Neural crest cell (in vitro differentiated cells): Measurements from ENCODE around the gene ARMC5. TPM values are rescaled to one million over a fixed set of nuclear protein-coding genes. Genes with fewer than 3 reads are reported as not detected.
"Not testable (repeated sequence)": the region's sequence is repeated elsewhere in the genome, so short reads cannot be mapped to it uniquely, and the experiment has no call there.

ENCODE experiments used
- DNase-seq: peaks from one replicate; pipeline ENCODE4 v3.0.0; 2021; ENCODE audit warnings: low read depth, mixed read lengths, low spot score
- H3K27ac Mint-ChIP-seq: one replicate; pipeline ENCODE4 v1.8.0; 2021; ENCODE audit warnings: mild to moderate bottlenecking, mixed read lengths; ENCODE audit not compliant: unreplicated experiment
- H3K27me3 Mint-ChIP-seq: 2 replicates; pipeline ENCODE4 v1.8.0; 2021; ENCODE audit warnings: low read depth, mild to moderate bottlenecking, mixed read lengths
- H3K36me3 Mint-ChIP-seq: 2 replicates; pipeline ENCODE4 v1.8.0; 2021; ENCODE audit warnings: low read depth, mild to moderate bottlenecking, mixed read lengths
- H3K4me1 Mint-ChIP-seq: 2 replicates; pipeline ENCODE4 v1.8.0; 2021; ENCODE audit warnings: mixed read lengths
- H3K4me3 Mint-ChIP-seq: one replicate; pipeline ENCODE4 v1.8.0; 2021; ENCODE audit warnings: mild to moderate bottlenecking, mixed read lengths
- H3K9me3 Mint-ChIP-seq: 2 replicates; pipeline ENCODE4 v1.8.0; 2021; ENCODE audit warnings: mixed read lengths
- CTCF ChIP-seq: fragments of 200-600 bp; sonication (generic); conservative IDR thresholded peaks from 2 replicates; pipeline ENCODE4 v1.5.0; 2021; ENCODE audit warnings: antibody characterized with exemption, mild to moderate bottlenecking
- total RNA-seq: library from RNA; stranded (reverse); gene quantifications from 2 replicates; pipeline ENCODE4 v1.2.1, GENCODE V29; 2021

Gene ARMC5
- total RNA-seq, 1 donor from 2014 or later = 12.3 TPM

- no peak overlapping the region for H3K27ac Mint-ChIP-seq
- H3K9me3 Mint-ChIP-seq = no peaks in the 10 kb centered on the region
- DNase-seq = no peak
- TF ChIP-seq CTCF = no peak
- H3K4me3 Mint-ChIP-seq = no peak overlapping the region
- no peaks in the 10 kb centered on the region for H3K4me1 Mint-ChIP-seq
- H3K27me3 Mint-ChIP-seq = no peaks in the 10 kb centered on the region
- peaks cover 4% of the 10 kb centered on the region for H3K36me3 Mint-ChIP-seq
Observed at GRCh38 chr16:31498493-31498892, 39.2 kb downstream of the ARMC5 start.

GRCh38 chr16:31499928-31500327 is 40.6 kb downstream of the ARMC5 start:
- Mint-ChIP-seq H3K9me3 (no peaks in the 10 kb centered on the region), H3K4me1 (no peaks in the 10 kb centered on the region), H3K27ac (no peak overlapping the region), H3K27me3 (no peaks in the 10 kb centered on the region), H3K36me3 (peaks cover 4% of the 10 kb centered on the region), H3K4me3 (no peak overlapping the region)
- DNase-seq = no peak
- TF ChIP-seq CTCF = no peak

- TF ChIP-seq CTCF = no peak
- Mint-ChIP-seq H3K27ac (no peak overlapping the region), H3K4me3 (no peak overlapping the region), H3K36me3 (peaks cover 4% of the 10 kb centered on the region), H3K4me1 (no peaks in the 10 kb centered on the region), H3K9me3 (no peaks in the 10 kb centered on the region), H3K27me3 (no peaks in the 10 kb centered on the region)
- DNase-seq = no peak
Observed at GRCh38 chr16:31501226-31501965, 42.1 kb downstream of the ARMC5 start.

- DNase-seq = no peak
- no peak overlapping the region for H3K27ac Mint-ChIP-seq
- no peak for TF ChIP-seq CTCF
- H3K9me3 Mint-ChIP-seq = no peaks in the 10 kb centered on the region
- H3K4me3 Mint-ChIP-seq = no peak overlapping the region
- peaks cover 1% of the 10 kb centered on the region for H3K4me1 Mint-ChIP-seq
- H3K36me3 Mint-ChIP-seq = peaks cover 4% of the 10 kb centered on the region
- H3K27me3 Mint-ChIP-seq = no peaks in the 10 kb centered on the region
Observed at GRCh38 chr16:31501966-31502348, 42.7 kb downstream of the ARMC5 start.

GRCh38 chr16:31502981-31503380 is 43.7 kb downstream of the ARMC5 start:
- H3K9me3 Mint-ChIP-seq = no peaks in the 10 kb centered on the region
- no peak for DNase-seq
- no peaks in the 10 kb centered on the region for H3K27me3 Mint-ChIP-seq
- H3K36me3 Mint-ChIP-seq = peaks cover under 1% of the 10 kb centered on the region
- H3K4me1 Mint-ChIP-seq = peaks cover 9% of the 10 kb centered on the region
- TF ChIP-seq CTCF = no peak
- no peak overlapping the region for H3K4me3 Mint-ChIP-seq
- H3K27ac Mint-ChIP-seq = no peak overlapping the region

GRCh38 chr16:31503555-31503954 is 44.3 kb downstream of the ARMC5 start:
- H3K27ac Mint-ChIP-seq, H3K27me3 Mint-ChIP-seq, H3K36me3 Mint-ChIP-seq, H3K9me3 Mint-ChIP-seq, DNase-seq, H3K4me3 Mint-ChIP-seq: not testable (repeated sequence)
- peaks cover 12% of the 10 kb centered on the region for H3K4me1 Mint-ChIP-seq
